ENCODE results near the gene LAMB4.
A peak's percentile ranks its signal among the peaks of the same experiment; 100 is the strongest.

Gene LAMB4

DNA sequence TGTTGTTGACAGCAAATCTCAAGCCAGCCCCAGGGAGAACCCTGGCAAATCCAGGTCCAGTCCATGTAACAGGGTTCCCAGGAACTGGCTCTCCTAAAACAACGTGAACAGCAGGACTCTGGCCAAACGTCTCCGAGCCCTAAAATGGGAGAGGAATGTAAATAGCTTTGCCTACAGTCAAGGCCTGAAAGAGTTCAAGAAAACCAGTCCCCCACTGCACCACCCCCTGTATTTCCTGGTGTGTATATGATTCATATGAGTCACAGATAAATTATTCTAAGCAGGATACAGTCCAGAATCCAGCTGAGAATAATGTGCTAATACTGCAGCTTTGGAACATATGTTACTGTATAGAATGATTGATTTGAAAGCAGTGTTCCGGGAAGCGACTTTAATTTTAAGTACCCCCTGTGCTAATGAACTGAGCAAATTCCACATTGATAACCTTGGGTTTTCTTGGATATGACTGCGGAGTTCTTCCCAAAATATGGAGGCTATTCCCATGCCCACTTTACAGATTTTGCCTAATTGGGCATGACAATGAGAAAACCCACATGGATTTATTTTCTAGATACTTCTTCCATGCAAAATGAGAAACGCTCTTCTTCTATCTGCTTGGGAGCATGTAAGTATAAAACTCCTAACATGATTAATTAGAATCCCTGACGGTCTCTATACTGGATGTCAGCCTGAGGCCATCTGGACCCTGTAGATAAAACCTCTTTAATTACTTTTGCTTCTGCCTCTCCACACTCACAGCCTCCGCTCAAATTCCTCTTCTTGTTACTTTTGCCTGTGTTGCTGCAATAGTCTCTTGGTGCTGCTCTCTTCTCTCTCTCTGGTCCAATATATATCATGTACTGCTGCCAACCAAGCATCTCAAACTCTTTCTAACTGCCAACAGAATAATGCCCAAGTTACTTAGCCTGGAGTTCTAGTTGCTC lies 50.2 kb downstream of the LAMB4 start:
- peak; percentile 88 for DNase-seq (ENCODE audit: low read depth)

DNA sequence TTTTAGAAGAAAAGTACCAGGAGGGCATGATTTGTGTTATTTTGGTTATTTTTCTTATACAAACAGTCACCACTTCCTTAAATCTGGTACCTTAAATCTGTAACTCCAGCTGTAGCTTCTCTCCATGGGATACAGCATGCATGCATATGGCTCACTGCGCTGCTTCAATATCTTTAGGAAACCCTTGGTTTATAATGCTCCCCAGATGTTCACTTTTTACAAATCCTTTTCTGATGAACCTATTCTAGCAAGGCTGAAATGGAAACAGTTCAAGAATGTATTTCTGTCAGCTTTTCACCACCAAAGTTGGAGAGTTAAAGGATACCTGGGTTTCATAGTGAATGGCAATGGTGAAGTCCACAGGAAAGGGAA lies 50.9 kb downstream of the LAMB4 start:
- no peak for DNase-seq (ENCODE audit: low read depth)

DNA sequence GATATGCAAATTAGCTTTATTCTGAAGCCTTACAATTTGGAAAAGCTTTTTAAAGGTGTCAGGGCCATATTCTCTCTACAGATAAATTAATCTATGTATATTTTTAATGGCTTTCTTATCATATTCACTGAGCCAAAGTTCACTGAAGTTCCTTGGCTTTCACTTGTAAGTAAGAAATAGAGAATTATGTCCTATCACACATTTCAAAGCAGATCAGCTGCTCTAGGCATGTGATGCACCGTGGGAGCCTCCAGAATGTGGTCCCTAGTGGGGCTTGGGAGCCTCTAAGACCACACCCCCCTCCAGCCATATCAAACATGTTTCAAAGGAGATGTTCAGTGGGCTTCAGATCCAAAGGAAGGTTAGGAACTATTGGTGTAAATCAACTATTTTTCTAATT lies 51.5 kb downstream of the LAMB4 start:
- no peak for DNase-seq (ENCODE audit: low read depth)

DNA sequence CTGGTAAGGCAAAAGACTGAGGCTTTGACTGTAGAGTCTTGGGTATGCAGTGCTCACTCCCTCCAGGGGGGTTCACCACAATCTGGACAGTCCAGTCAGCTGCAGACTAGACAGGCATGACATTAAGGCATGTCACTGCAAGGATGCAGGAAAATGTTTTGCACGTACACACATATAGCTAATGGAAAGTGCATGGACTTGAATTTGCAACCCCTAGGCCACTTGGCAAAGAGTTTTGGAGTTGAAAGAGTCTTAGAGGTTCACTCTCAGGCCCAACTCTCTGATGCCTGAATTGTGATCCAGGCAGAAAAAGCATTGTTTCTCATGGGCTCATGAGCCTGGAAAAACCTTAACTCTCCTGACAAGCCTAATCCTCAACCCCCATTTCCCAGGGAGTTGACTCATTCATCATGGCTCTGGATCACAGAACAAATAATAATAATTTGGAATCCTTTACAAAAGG lies 51.9 kb downstream of the LAMB4 start:
- peak; percentile 18 for DNase-seq (ENCODE audit: low read depth)

DNA sequence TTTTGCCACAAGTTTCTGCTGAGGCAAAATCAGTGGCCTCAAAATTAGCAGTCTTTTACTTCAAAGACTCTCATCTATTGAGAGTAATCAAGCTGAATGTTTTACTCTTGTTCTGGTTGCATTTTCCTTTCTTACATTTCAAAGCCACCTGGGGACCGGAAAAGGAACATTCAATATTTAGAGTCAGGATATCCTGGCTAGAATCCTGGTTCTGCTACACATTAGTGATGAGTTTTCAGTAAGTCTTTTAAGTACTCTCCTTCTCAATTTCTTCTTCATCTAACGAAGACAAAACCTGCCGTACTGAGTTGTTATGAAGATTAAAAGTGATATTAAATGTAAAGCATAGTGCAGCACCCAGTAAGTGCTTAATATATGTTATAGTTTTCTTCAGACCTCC lies 52.5 kb downstream of the LAMB4 start:
- no peak for DNase-seq (ENCODE audit: low read depth)

DNA sequence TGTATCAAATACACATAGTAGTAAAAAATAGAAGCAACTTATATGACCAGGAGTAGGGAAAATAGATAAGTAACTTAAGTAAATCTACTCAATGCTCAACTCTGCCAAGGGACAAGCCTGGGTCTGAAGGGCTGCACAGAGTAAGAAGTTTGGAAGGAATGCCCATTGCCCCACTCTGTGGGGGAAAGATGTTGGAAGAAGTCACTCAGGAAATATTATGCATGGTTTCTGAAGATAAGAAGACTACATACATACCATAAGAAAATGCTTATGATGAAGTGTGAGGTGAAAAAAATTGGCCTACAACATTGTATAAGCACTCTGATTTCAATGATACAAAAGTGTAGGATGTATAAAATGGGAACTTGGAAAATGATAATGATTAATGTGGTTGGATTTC lies 54.0 kb downstream of the LAMB4 start:
- DNase-seq (ENCODE audit: low read depth): no peak

DNA sequence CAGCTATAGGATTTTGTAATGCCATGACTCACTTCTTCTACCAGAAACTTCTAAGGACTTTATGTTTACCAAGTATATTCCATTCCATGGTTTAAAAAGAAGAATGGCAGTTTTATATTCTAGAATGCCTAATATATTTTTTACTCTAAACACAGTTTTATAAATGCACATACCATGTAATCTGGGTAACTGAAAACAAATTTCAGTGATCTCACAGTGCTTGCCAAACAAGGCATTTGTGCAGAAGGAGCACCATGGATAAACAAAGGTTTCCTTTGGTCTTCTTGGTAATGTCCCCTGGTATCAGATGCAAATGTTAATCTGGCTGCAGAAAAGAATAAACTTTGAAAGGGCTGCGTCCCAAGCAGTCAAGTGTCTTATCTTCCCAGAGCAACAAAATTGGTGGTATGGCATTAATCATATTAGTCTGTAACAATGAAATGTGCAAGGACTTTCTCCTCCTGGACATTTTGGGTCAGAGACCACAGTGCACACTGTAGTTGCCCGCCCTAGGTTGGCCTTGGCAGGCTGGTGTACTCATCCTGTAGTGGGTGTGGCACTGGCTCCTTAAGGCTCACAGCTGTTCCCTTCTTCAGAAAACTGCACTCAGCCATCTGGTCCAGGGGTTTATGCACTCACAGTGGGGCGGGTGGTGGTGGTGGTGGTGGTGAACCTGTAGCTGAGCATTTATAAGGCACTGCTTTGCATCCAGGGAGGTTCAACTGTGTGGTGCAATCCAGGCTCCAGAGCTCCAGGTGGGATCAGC lies 56.7 kb downstream of the LAMB4 start:
- no peak for DNase-seq (ENCODE audit: low read depth)

DNA sequence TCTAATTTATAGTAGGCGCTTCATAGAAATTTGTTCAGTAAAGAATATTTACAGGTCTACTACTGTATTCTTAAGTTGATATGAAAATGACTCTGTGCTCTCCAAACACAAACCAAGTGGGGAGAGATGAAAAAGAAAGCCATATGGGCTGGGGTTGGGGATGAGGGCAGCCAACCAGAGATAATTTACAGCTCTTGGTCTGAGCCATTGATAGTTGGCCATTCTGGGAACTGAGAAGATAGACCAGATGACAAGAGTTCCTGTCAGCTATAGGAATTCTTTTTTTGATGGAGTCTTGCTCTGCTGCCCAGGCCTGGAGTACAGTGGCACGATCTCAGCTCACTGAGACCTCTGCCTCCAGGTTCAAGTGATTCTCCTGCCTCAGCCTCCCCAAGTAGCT lies 57.4 kb downstream of the LAMB4 start:
- no peak for DNase-seq (ENCODE audit: low read depth)

DNA sequence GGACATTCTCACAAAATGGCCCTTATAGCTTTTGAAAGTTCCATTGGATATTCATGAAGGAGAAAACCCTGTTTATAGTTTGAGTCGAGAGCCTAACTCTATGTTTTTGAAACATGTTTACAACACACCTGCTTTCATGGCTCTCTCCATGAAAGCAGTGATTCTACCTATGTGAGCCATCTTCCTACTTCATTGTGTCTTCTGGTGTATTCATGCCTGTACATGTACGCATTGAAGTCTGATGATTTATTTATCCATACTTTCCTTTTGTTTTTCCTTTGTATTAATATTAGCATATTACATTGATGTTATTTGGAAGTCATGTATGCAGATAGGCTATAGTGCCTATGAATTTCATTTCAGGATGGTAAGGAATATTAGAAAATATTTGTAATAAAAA lies 58.0 kb downstream of the LAMB4 start:
- no peak for DNase-seq (ENCODE audit: low read depth)

DNA sequence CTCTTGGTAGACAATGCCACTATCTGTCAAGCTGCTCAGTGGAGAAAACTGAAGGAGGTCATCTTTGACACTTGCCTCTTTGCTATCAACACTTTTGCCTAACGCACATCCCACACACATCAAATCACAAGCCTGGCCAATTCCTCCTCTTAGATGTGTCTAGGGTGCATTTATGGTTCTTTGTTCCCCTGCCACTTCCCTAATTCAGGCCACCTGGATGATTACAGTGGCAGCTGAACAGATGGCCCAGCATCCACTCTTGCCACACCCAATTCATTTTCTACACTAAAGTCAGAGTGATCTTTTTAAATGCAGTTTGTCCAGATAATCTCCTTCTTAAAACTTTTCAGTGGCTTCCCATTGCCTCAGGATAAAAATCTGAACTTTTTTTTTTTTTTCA lies 58.6 kb downstream of the LAMB4 start:
- no peak for DNase-seq (ENCODE audit: low read depth)

DNA sequence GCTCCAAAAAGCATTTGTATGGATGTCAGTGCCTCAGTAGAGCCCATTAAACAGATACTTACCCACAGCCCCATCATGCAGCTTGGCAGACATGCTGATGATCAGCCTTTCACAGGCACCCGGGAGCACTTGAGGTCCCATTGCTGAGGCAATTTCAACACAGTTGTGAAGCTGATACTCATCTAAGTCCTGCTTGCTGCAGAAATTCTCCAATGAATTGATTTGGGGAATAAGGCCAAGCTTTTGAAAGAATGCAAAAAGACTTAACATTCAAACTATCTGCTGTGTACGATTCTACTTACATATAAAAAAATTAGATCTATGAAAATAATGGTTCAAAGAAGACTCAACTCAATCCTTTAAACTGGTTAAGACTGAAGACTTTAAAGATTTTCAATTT lies 60.5 kb downstream of the LAMB4 start:
- no peak for DNase-seq (ENCODE audit: low read depth)

DNA sequence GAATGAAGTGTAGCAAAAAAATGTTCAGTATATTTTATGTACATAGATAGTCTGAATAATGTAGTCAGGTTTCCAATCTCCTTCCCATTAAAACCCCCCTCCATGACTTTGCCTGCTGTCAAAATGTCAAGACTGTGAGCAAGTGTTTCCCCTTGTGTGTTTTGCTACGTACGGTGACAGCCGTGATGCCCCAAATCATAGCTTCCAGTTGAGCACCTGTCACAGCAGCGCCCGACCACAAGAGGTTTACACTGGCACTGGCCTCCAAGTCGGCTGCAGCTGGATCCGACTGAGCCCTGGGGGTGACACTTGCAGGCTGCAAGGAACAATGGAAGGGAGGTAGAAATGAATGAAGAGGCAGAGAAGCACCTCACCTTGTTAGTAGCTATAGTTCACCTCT lies 62.3 kb downstream of the LAMB4 start:
- DNase-seq (ENCODE audit: low read depth): no peak

DNA sequence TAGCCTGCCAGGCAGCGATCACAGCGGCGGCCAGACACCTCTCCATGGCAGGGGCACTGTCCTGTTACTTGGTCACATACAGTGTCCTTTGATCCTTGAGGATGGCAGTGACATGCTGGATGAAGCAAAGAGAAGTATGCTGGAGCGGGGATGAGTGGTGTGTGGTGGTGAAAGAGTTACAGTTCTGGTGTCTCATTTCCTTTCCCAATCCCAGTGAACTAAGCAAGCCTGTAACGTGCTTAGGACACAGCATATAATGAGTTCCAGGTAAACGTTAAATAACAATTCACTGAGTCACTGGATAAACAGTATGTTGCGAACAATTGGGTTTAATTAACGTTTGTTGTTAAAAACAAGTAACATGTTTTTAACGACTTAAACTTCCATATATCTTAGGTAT lies 63.7 kb downstream of the LAMB4 start:
- peak; percentile 61 for DNase-seq (ENCODE audit: low read depth)

DNA sequence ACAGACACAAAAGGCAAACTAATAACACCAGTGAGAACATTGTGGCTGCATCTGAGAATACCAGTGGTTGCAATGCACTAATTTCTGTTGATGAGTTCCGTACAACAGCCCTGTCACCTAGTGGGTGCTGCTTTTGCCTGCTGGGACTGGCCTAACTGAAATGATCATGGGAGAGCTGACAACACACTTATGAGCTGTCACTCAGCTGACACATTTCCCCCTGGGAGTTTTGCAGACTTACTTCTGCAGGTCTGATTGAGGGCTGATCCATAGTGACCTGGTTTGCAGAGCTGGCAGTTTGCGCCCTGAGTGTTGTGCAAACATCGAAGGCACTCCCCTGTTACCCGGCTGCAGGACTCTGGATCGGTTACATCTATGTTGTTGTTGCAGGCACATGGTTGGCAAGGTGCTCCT lies 66.6 kb downstream of the LAMB4 start:
- peak; percentile 12 for DNase-seq (ENCODE audit: low read depth)

DNA sequence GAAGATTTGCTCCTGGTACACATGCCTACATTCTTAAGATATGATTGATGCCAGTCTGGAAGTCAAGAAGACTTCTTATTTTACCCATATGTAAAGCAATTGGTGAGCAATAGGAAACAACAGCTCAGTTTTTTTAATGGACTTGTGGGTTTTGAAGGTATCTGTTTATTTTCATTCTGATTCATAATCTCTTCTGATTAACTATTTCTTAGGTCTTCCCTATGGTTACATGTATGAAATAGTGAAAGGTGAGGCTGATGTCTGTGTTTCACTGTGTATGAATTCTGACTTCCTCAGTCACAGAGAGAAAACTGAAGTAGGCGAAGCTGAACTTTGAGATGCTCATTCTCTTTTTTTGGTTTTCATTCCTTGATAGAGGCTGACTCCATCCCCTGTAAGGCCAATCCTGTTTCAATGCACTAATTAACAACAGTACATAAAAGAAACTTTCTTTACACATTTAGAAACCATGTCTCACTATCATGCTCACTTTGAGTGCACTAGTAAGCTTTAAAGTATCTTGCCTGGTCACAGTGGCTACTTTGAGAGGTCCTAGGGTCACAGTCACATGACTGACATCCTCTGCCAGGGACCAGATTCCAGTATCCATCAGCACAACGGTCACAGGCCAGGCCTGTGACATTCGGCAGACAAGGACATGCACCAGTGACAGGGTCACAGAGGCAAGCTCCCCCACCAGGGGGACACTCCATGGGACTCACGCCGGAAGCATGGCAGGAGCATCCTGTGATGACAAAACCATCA lies 67.7 kb downstream of the LAMB4 start:
- peak; percentile 79 for DNase-seq (ENCODE audit: low read depth)

DNA sequence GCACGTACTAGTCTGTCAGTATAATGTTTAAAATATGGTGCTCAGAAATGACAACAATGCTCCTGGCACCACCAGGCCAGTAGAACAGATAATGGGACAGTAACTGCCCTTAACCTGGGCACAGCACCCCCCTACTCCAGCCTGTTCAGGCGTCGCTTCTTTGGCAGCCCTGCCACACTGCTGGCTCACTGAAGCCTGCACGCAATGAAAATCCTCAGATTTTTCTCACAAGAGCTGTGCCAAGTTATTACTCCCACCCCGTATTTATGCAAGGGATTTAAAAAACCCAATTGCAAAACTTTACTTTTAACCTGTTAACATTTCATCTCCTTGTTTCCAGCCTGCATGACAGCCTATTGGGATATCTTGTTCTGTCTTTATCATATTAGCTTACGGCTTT lies 70.6 kb downstream of the LAMB4 start:
- DNase-seq (ENCODE audit: low read depth): no peak

DNA sequence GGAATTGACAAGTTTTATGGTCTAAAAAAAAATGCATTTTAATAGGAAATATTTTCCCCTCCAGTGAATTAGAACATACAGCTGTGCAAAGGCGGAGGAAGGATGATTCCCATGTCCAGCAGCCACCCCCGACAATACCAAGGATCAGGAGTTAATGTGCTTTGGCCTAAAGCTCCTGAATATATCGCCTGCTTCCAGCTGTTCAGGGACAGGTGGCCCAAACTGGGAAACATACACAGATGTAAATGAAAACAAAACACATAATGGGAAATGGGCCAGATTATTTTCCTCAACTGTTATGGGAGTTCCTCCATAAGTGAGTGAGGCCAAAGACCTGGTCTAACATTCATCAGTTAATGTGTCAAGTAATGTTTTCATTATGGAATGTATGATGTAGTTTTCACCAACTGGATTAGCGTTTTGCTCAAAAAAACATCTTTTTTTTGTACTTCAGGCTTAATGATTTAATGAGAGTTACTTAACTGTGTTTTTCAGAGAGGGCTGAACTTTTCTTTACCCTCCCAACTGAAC lies 72.1 kb downstream of the LAMB4 start:
- DNase-seq (ENCODE audit: low read depth): no peak

DNA sequence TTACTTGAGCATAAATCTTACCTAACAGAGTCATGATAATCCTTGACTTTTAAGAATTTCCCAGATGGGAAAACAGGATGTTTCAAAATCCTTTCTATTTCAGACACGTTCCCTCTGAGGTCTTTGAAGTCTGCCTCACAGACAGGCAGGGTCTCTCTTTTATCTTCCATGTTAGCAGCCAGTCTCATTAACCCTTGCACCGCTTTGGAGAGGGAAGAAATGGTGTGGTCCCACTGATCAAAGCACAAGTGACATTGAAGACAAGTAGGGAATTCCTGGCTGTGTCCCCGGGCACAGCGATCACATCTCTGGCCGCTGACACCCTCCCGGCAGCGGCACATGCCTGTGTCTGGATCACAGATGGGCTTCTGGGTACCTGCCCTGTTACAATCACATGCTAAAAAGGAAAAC lies 74.5 kb downstream of the LAMB4 start:
- no peak for DNase-seq (ENCODE audit: low read depth)

DNA sequence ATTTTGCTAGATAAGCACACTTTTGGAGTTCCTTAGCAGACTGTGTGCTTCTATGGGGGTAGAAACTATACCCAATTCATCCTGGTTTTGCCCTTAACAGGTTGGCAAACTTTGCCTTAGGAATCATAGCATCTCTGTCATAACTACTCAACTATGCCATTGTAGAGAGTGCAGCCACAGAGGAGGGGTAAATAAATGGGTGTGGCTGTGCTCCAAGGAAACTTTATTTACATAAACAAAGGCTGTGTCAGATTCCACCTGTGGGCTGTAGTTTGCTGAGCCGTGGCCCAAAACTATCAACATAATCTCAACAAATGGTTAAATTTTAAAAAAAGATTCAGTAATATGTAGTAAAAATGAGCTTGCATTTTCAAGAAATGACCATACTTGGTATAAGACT lies 75.6 kb downstream of the LAMB4 start:
- no peak for DNase-seq (ENCODE audit: low read depth)

DNA sequence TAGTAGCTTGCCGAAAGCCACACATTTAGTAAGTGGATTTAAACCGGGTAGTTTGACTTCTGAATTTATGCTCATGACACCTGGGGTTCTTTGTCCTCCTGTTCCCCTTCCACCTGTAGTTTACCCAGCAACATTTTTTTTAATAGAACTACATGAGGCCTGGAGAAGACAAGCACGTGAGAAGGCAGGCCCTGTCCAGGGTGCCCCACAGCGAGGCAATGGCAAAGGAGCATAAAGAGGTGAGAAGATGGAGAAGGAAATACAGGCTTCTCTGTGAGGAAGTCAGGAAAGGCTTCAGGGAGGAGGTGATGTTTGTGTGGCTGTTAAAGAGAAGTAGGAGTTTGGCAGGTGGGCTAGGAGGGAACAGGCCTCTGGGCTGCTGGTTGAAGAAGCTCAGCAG lies 76.9 kb downstream of the LAMB4 start:
- no peak for DNase-seq (ENCODE audit: low read depth)

DNA sequence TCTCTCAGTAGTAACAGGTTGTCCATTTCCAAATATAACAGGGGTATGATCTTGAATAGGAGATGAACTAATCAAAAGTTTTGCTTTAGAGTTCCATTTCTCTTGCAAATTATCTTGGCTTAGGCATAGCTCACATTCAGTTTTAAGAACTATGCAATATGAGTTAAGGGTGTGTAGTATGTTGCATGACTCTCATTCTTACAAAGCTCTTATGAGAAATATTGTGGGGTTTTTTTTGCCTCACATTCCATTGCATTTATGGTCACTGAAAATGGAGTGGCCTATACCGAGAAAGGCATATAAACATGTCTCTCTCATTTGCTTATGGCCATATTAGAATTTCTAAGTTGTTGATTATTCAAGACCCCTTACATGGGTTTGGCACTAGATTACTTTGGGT lies 78.7 kb downstream of the LAMB4 start:
- no peak for DNase-seq (ENCODE audit: low read depth)

DNA sequence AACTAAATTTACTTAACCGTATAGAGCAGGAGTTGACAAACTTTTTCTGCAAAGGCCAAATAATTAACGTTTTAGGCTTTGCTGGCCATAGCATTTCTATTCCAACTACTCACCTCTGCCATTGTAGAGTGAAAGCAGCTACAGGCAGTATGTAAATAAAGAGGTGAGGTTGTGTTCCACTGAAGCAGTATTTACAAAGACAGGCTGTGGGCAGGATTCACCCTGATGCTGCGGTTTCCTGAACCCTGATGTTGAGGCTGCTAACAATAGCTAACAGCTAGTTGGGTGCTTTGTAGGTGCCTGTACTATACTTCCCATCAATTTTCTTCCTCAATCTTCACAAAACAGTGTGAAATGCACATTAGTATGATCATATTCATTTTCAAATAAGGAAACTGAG lies 80.2 kb downstream of the LAMB4 start:
- DNase-seq (ENCODE audit: low read depth): no peak
